Fibroblast of lung (primary cell): Measurements from ENCODE around the gene NTSR2. TPM values are rescaled to one million over a fixed set of nuclear protein-coding genes. Genes with fewer than 3 reads are reported as not detected.
A peak's percentile ranks its signal among the peaks of the same experiment; 100 is the strongest.

Experiments used
- DNase-seq, 2 donors: peaks; one replicate each; pipeline versions ENCODE4 v3.0.0 to v3.0.0-alpha.2; 2010; ENCODE audit warnings: low read depth in 2 of 2
- H2AFZ ChIP-seq: 2 replicates; pipeline ENCODE4 v1.5.1; 2012; ENCODE audit warnings: low read length, control low read depth, inconsistent platforms
- H3K27ac ChIP-seq: 2 replicates; pipeline ENCODE4 v1.5.1; 2011; ENCODE audit warnings: low read length, control low read depth; ENCODE audit not compliant: insufficient read depth
- H3K27me3 ChIP-seq: 2 replicates; pipeline ENCODE4 v1.5.1; 2011; ENCODE audit warnings: mild to moderate bottlenecking, low read length; ENCODE audit not compliant: control insufficient read depth, insufficient read depth
- H3K36me3 ChIP-seq: 2 replicates; pipeline ENCODE4 v1.5.1; 2011; ENCODE audit warnings: low read length; ENCODE audit not compliant: control insufficient read depth, insufficient read depth
- H3K4me1 ChIP-seq: 2 replicates; pipeline ENCODE4 v1.5.1; 2011; ENCODE audit warnings: low read length; ENCODE audit not compliant: control insufficient read depth, insufficient read depth; ENCODE audit errors: extremely low read depth
- H3K4me2 ChIP-seq: 2 replicates; pipeline ENCODE4 v1.5.1; 2011; ENCODE audit warnings: low read length, control low read depth; ENCODE audit not compliant: insufficient read depth; ENCODE audit errors: extremely low read depth
- H3K4me3 ChIP-seq, 4 experiments: fragments of 200-600 bp in 1 of 4; sonication (generic) in 1 of 4; replicated peaks in 1 of 4; 2 replicates each; pipeline ENCODE4 v1.5.1; 2011 to 2016; ENCODE audit warnings: low read length in 4 of 4, low read depth in 3 of 4, mild to moderate bottlenecking in 3 of 4, control low read depth in 2 of 4, inconsistent platforms in 1 of 4, mixed read lengths in 1 of 4; ENCODE audit not compliant: insufficient read depth in 1 of 4; ENCODE audit errors: control extremely low read depth in 1 of 4
- H3K79me2 ChIP-seq: 2 replicates; pipeline ENCODE4 v1.5.1; 2012; ENCODE audit warnings: mild to moderate bottlenecking, low read length, inconsistent platforms; ENCODE audit not compliant: control insufficient read depth, insufficient read depth
- H3K9ac ChIP-seq: 2 replicates; pipeline ENCODE4 v1.5.1; 2011; ENCODE audit warnings: mild to moderate bottlenecking, low read length, control low read depth; ENCODE audit not compliant: insufficient read depth
- H3K9me3 ChIP-seq: 2 replicates; pipeline ENCODE4 v1.5.1; 2012; ENCODE audit warnings: low read depth, low read length; ENCODE audit not compliant: control insufficient read depth, insufficient read depth
- H4K20me1 ChIP-seq: 2 replicates; pipeline ENCODE4 v1.5.1; 2011; ENCODE audit warnings: low read length; ENCODE audit not compliant: control insufficient read depth, insufficient read depth; ENCODE audit errors: extremely low read depth
- EZH2 ChIP-seq: IDR thresholded peaks from 2 replicates; pipeline ENCODE4 v1.5.1; 2012; ENCODE audit warnings: low read length, control low read depth, mild to moderate bottlenecking; ENCODE audit errors: missing control alignments
- polyA plus RNA-seq, 2 donors: library from polyadenylated mRNA; depleted of rRNA in 1 of 2; stranded (reverse) in 1 of 2; unstranded in 1 of 2; fragments of >200 nt; gene quantifications; 2 replicates each; pipeline ENCODE4 v1.2.1, GENCODE V29; 2011 to 2012; ENCODE audit warnings: missing spikeins in 1 of 2
- total RNA-seq: library from RNA; depleted of rRNA; stranded (reverse); fragments of >200 nt; gene quantifications from 2 replicates; pipeline ENCODE4 v1.2.1, GENCODE V29; 2014
- TF ChIP-seq, protein P1 (sequence below), 2 donors: IDR thresholded peaks in 1 of 2; conservative IDR thresholded peaks in 1 of 2; 1 replicate in 1 of 2; 2 replicates in 1 of 2; pipeline ENCODE4 v1.5.1; 2011 to 2012; ENCODE audit warnings: low read length in 2 of 2, control low read depth in 1 of 2, inconsistent platforms in 1 of 2, low read depth in 1 of 2, mild to moderate bottlenecking in 1 of 2

Gene NTSR2
- total and polyA plus RNA-seq, 2 donors (not counting 1 experiment from before 2014, with no cell fraction given) = not detected

DNA sequence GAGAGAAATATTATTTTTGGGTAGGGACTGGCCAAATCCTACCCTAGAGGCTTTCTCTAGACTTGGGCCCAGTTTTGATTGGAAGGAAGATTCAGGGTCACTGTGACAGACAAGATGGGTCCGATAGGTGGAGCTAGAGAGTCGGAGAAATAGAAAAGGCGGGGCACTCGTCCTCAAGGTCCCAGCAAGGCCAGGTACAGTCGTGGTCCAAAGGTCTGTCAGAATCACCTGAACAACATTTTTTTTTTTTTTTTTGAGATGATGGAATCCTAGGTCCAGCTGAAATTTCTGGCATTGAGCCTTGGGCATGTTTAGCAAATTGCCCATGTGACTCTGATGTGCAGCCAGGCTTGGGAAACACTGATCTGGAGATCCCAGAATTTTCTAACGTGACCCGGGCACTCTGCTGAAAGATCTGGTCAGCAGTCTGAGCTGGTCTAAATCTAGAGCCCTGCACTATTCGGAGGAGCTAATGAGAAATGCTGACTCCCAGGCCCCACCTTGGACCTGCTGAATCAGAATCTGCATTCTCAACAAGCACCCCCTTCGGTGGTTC lies 23.0 kb upstream of the NTSR2 start:
- H2AFZ ChIP-seq = no peak overlapping the region
- no peaks in the 10 kb centered on the region for H3K9me3 ChIP-seq
- no peak for TF ChIP-seq EZH2
- TF ChIP-seq, protein P1, sequence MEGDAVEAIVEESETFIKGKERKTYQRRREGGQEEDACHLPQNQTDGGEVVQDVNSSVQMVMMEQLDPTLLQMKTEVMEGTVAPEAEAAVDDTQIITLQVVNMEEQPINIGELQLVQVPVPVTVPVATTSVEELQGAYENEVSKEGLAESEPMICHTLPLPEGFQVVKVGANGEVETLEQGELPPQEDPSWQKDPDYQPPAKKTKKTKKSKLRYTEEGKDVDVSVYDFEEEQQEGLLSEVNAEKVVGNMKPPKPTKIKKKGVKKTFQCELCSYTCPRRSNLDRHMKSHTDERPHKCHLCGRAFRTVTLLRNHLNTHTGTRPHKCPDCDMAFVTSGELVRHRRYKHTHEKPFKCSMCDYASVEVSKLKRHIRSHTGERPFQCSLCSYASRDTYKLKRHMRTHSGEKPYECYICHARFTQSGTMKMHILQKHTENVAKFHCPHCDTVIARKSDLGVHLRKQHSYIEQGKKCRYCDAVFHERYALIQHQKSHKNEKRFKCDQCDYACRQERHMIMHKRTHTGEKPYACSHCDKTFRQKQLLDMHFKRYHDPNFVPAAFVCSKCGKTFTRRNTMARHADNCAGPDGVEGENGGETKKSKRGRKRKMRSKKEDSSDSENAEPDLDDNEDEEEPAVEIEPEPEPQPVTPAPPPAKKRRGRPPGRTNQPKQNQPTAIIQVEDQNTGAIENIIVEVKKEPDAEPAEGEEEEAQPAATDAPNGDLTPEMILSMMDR (conservative IDR thresholded peaks at IDR 0.05 in 1 of 2, IDR thresholded peaks at IDR 0.05 in 1 of 2; ENCODE audit: low read depth in 1 of 2, low read length in 2 of 2) = peak; percentile 87 to 88

DNA sequence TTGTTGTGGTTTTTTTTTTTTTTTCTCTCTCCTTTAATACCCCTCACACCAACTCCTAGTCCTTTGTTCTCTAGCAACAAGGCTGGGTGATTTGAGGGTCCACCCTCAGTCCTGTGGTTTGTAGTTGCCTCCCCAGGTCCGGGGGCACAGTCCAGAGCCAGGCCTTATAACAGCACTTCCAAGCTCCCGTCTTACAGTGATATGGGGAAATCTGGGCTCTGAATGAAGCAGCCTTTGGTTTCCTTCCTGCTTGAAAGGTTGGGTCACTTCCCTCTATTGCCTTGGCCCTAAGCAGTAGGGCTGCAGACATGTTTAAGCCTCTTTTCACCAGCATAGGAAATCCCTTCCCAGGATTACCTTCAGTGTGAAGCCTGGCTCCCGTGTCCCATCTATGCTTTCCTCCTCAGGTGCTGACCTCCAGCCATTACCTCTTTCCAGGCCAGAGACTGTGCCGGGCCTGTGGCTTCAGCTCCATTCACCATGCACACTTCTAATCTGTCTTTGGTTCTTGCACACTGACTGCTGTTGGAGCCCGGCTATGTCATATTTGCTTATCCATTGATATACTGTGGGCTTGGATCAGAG lies 21.2 kb upstream of the NTSR2 start:
- Histone ChIP-seq H3K9me3 (no peaks in the 10 kb centered on the region), H3K9ac (no peak overlapping the region), H3K27ac (no peak overlapping the region), H3K4me1 (peaks cover 3% of the 10 kb centered on the region), H2AFZ (no peak overlapping the region), H3K36me3 (no peaks in the 10 kb centered on the region), H4K20me1 (no peaks in the 10 kb centered on the region), H3K27me3 (no peaks in the 10 kb centered on the region), H3K4me3 (no peak overlapping the region), H3K4me2 (no peak overlapping the region), H3K79me2 (no peaks in the 10 kb centered on the region)
- no peak for DNase-seq
- TF ChIP-seq, protein P1 (conservative IDR thresholded peaks at IDR 0.05 in 1 of 2, IDR thresholded peaks at IDR 0.05 in 1 of 2; ENCODE audit: low read depth in 1 of 2, low read length in 2 of 2) = no peak
- no peak for TF ChIP-seq EZH2

More for the DNA sequence above, 23.0 kb upstream of the NTSR2 start:
- H3K4me3 ChIP-seq = no peak overlapping the region
- H3K36me3 ChIP-seq = no peaks in the 10 kb centered on the region
- H3K4me1 ChIP-seq = peaks cover 20% of the 10 kb centered on the region
- H3K9ac ChIP-seq = no peak overlapping the region
- H3K79me2 ChIP-seq = no peaks in the 10 kb centered on the region
- H3K4me2 ChIP-seq = no peak overlapping the region
- H3K27ac ChIP-seq = no peak overlapping the region
- no peaks in the 10 kb centered on the region for H4K20me1 ChIP-seq
- no peaks in the 10 kb centered on the region for H3K27me3 ChIP-seq
- DNase-seq = peak; percentile 44 to 72

DNA sequence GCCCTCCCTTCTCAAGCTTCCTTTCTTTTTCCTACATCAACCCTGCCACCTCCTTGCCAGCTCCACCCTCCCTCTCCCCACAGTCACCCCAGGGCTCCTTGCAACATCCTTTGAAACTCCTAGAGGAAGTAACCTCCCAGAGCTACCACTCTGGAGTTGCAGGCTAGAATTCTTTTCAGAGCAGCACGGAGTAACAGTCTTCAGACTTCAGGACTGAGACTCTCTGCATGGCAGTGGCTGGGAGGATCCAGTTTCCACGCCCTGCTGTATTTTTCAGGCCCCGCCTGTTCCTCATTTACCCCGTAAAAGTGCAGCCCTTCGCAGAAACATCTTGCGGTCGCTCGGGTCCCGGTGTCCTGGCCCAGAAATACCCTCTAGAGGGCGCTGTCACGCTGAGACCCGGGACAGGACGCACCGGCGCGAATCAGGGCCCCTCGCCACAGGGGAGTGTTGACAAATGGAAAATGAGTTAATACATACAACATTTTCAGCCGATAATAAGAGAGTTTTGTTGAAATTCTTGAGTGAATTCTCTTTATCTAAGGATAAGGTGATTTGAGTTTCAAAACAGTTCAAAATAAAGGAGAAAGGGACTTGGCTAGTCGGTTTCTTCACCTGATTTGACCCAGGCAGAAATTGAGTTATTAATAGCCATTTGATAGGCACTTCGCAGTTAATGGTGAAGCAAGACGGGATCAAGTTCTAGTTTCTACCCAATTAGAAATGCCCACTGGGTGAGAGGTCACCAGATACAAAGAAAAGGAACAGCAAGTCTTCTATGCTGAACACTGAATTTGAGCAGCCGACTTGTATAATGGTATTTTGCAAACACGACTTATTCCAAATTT lies 18.5 kb upstream of the NTSR2 start:
- Histone ChIP-seq H3K27me3 (no peaks in the 10 kb centered on the region), H3K27ac (no peak overlapping the region), H3K4me1 (peaks cover 3% of the 10 kb centered on the region), H3K9me3 (no peaks in the 10 kb centered on the region), H4K20me1 (no peaks in the 10 kb centered on the region), H3K4me2 (peak overlapping the region; percentile 70), H2AFZ (peak overlapping the region; percentile 49), H3K36me3 (no peaks in the 10 kb centered on the region), H3K4me3 (peak overlapping the region in 2 of 4 experiments; percentile 11 to 42), H3K9ac (no peak overlapping the region), H3K79me2 (no peaks in the 10 kb centered on the region)
- TF ChIP-seq, protein P1 (conservative IDR thresholded peaks at IDR 0.05 in 1 of 2, IDR thresholded peaks at IDR 0.05 in 1 of 2; ENCODE audit: low read depth in 1 of 2, low read length in 2 of 2) = peak; percentile 73 to 77
- TF ChIP-seq EZH2 = no peak
- peak; percentile 70 to 81 for DNase-seq
